ENCODE measurements around the gene DPF3.

- no peak for TF ChIP-seq GTF2F1 (IDR thresholded peaks at IDR 0.05; ENCODE audit: low read depth, low read length)
- TF ChIP-seq HDAC2 (IDR thresholded peaks at IDR 0.05) = no peak
- no peak for TF ChIP-seq CTCF (IDR thresholded peaks at IDR 0.05 in 2 of 3, conservative IDR thresholded peaks at IDR 0.05 in 1 of 3; ENCODE audit: insufficient read depth in 2 of 3, low read depth in 1 of 3, low read length in 3 of 3)
Observed at GRCh38 chr14:72740966-72741825, 152.7 kb downstream of the DPF3 start.

All from K562 (cell line).